HG02588 (cell line): Measurements from ENCODE around the gene MAG.

Experiments used
- ATAC-seq: cut with Tn5 transposase; IDR thresholded peaks from one replicate; pipeline ENCODE4 v1.9.1; 2021; ENCODE audit warnings: mild to moderate bottlenecking, moderate library complexity; ENCODE audit not compliant: unreplicated experiment

MAG gene

DNA sequence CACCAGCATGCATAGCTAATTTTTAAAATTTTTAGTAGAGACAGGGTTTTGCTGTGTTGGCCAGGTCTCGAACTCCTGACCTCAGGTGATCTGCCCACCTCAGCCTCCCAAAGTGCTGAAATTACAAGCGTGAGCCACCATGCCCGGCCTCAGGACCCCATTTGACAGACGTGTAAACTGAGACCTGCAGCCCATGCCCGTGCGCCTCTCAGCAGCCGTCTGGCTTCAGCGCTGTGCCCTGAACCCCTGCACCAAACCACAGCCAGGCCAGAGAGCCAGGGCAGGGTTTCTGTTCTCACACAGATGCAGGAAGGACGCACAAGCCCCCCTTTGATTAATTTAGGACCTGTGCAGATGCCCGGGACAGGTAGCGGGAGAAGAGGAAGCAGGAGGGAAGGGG, 48.5 kb downstream of the MAG start:
- no peak for ATAC-seq

GRCh38 chr19:35341006-35341405, 49.0 kb downstream of the MAG start:
- no peak for ATAC-seq

DNA sequence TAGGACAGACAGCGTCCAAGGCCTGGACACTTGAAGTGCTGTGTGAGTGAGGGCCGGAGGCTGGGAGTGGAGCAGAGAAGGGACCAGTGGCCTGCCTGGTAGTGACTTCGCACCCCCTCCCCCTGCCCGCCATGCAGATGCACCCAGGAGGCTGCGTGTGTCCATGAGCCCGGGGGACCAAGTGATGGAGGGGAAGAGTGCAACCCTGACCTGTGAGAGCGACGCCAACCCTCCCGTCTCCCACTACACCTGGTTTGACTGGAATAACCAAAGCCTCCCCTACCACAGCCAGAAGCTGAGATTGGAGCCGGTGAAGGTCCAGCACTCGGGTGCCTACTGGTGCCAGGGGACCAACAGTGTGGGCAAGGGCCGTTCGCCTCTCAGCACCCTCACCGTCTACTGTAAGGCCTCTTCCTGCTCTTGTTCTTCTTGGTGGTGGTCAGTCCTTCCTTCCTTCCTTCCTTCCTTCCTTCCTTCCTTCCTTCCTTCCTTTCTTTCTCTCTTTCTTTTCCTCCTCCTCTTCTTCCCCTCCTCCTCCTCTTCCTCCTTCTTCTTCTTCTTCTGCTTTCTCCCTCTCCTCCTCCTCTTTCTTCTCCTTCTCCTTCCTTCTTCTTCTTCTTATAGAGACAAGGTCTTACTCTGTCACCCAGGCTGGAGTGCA, 49.7 kb downstream of the MAG start:
- no peak for ATAC-seq

DNA sequence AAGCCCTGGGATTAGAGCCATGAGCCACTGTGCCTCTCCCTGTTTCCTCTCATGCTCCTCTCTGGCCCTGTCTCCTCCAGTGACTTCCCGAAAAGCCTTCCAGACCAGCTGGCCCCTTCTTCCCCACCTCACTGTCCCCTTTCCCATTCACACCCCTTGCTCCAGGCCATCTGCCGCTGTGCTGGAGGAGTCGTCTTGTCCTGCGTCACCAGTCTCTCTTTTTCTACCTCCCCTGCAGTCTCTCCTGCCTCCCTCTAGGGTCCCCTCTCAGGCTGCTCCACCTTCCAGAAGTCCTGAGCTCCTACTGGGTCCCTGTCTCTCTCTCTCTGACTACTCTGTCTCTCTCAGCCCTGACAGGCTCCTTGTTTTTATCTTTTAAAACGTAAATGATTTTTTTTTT, 50.5 kb downstream of the MAG start:
- no peak for ATAC-seq

- no peak for ATAC-seq
Measured at GRCh38 chr19:35344511-35345031, 52.6 kb downstream of the MAG start.

- ATAC-seq: no peak
Measured at GRCh38 chr19:35345671-35346111, 53.7 kb downstream of the MAG start.

- no peak for ATAC-seq
Measured at GRCh38 chr19:35346193-35347052, 54.5 kb downstream of the MAG start.

DNA sequence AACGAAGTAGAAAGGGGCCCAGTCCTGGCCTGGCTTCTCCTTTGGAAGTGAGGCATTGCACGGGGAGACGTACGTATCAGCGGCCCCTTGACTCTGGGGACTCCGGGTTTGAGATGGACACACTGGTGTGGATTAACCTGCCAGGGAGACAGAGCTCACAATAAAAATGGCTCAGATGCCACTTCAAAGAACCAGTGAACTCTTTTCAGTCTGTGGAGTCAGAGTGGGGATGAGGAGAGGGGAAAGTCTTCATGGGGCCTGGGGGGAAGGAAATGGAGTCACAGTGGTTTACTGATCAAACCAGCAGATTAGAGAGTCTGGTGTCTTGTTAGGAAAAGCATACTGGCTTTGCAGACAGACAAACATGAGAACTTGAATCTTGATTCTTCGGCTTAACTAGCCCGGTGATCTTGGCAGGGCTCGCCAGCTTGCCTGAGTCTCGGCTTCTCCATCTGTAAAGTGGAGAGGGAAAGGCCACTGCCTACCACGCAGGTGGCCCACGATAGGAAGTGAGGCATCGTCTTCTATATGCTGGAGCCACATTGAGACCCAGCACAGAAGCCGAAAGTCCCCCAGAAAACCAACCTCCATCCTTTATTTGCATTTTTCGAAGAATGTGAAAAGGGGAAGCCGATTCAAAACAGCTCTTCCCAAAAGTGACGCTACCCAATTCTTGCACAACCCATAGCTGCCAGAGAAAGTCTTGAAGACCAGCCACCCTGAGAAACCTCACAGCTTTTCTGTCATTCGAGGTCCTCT, 55.4 kb downstream of the MAG start, which contains the start of gene FFAR1:
Gene FFAR1, plus strand, starts transcription at position 732 of the 759 bp plus-strand sequence. CDS start 3,650 bp downstream, outside the sequence.
- peak; percentile 59 for ATAC-seq

DNA sequence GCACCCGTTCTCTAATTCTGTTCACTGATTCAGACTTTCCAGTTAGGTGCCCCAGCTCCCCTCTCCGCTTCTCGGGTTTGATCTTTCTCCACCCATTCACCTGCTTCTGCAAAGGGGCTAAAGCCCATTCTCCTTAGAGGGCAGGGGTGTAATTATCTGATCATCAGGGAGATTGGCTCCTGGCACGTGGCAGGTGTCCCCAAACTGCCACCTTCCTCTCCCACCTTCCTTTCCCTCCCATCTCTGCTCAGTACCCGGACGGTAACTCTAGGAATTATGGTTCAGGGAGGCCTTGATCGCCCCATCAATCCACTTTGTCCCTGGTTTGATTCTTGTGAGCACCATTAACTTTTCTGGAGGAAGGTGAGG, 56.0 kb downstream of the MAG start:
- no peak for ATAC-seq

DNA sequence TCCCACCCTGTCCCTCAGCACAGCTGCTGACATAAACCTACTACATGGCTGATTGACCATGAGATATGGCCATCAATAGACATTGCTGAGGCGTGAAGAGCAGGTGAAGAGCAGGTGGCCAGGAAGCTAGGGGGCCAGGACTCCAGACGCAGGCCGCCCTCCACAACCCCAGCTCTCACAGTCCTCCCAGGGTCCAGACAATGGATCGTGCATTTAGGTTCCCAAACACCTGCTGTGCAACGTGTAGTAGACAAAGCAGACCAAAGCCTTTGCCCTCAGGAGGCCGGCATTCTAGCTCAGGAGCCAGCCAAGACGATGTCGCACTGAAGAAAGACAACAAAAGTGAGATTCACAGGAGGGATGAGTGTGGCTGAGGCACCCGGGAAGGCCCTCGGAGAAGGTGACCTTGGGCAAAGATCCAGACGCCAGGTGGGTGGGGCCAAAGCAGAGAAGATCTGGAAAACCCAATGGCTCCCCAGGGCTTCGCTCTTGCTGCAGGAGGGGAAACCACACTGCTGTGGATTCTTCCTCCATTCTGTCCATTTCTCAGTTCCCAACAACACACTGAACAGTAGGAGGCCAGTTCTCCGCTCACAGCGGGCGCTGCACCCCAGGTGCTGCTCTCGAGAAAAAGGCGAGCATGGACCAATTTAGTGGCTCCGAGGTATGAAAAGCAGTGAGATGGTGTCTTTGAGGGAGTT, 57.1 kb downstream of the MAG start:
- ATAC-seq: no peak

- ATAC-seq: no peak
Measured at GRCh38 chr19:35349614-35350521, 57.9 kb downstream of the MAG start.

DNA sequence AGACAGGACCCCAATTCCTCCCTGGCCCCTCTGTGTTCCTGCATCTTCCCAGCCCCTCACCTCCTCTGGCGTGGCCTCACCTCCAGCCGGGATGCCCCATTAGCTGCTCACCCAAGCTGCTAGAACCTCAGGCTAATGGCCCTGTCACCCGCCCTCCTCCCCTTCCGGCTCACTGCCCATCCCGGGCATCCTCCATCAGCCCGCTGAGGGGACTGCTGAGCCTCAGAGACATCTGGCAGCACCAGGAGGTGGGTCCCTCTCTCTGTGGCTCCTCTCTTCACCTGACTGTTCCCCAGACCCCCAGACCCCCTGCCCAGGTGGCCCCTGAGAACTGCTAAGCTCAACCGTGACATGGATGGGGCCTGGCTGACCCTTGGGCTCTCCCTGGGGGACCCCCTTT, 58.6 kb downstream of the MAG start:
- ATAC-seq: no peak

DNA sequence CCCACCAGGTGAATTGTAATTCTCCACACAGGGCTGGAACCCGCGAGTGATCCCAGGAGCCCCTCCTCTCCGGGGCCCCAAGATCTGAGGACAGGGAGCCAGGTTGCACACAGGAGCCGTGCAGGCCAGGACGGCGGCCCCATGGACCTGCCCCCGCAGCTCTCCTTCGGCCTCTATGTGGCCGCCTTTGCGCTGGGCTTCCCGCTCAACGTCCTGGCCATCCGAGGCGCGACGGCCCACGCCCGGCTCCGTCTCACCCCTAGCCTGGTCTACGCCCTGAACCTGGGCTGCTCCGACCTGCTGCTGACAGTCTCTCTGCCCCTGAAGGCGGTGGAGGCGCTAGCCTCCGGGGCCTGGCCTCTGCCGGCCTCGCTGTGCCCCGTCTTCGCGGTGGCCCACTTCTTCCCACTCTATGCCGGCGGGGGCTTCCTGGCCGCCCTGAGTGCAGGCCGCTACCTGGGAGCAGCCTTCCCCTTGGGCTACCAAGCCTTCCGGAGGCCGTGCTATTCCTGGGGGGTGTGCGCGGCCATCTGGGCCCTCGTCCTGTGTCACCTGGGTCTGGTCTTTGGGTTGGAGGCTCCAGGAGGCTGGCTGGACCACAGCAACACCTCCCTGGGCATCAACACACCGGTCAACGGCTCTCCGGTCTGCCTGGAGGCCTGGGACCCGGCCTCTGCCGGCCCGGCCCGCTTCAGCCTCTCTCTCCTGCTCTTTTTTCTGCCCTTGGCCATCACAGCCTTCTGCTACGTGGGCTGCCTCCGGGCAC, 59.6 kb downstream of the MAG start:
- no peak for ATAC-seq

GRCh38 chr19:35352177-35352447, 60.2 kb downstream of the MAG start:
- ATAC-seq: no peak

DNA sequence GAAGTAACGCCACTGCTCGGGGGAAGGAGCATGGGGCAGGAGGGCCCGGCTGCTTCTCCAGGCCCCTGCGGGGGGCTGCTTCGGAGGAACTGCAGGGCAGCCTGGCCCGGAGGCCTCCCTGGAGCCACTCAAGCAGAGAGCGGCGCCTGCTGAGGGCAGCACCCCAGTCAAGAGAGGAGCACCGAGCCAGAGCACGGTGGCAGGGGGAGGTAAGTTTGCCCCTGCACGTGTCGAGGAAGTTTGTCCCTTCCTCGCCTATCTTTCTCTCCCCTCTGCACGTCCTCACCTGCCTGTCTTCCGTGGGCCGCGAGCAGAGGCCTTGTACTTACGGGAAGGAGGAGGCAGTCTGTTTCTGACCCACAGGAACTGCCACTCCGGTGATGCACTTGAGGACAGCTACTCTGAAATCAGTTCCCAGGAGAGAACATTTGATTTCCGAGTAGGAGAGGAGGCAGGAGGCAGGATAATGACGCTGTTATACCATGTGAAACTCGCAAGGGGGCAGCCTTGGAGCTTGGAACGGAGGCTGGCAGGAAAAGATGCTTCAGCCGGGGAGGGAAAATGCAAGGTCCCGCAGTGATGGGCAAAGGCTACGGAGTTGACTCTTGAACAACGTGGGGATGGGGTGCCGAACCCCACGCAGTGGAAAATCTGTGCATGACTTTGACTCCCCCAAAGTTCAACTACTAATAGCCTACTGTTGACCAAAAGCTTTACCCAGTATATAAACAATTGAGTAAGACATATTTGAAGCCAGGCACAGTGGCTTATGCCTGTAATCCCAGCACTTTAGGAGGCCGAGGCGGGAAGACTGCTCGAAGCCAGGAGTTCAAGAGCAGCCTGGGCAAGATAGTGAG, 60.7 kb downstream of the MAG start:
- ATAC-seq: no peak

DNA sequence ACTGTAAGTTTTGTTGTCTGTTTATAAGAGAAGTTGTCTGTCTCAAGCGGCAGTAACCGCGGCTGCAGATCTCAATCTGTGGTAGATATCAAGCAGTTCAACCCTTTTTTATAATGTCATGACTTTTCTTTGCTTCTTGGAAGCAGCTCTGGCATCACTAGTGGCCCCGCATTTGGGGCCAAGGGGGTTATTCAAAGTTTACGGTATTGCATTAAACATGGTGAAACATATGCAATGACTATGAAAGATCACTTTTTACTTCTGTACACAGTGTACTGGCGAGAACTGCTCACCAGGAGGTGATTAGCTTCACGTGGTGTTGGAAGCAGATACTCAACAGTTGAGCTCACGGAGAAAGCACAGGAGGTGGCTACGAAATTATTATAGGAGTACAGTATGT, 61.7 kb downstream of the MAG start:
- no peak for ATAC-seq

DNA sequence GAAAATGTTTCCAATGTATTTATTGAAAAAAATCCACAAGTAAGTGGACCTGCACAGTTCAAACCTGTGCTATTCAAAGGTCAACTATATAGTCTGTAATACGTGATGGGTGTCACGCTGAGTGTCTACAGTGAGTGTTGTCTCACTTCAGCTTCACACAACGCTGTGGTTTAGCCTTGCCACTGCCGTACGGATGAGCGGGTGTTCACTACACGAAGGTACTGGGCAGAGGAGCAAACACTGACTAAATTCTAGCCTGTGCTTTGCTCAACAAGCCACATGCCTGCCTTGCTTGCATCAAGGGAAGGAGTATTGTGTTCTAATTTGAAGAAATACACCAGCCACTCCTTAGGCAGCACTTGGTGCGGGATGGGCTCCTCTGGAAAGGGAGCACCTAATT, 62.9 kb downstream of the MAG start:
- ATAC-seq: no peak

- no peak for ATAC-seq
Measured at GRCh38 chr19:35355791-35356460, 64.0 kb downstream of the MAG start.
